ENCODE results near the gene DEXI.
A peak's percentile ranks its signal among the peaks of the same experiment; 100 is the strongest.
"Not testable (repeated sequence)": the region's sequence is repeated elsewhere in the genome, so short reads cannot be mapped to it uniquely, and the experiment has no call there.

The DEXI gene

DNA sequence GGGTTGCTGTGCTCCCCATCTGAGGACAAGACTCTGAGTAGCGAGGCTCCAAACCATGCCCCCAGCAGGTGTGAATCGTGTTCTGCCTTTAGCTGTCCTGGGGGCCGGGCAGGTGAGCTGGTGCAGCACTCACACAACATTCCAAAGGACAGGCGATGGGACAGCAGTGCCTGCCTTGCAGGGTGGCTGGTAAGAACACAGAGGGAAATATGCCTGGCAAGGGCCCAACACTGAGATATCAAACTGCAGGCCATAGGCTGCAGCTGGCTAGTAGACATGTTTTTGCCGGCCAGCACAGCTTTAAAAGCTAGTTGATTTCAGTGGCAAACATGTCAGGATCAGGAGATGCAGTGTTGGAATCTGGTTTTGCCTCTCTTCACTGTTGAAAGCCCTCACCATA lies 25.7 kb upstream of the DEXI start:
- DNase-seq, result no peak

DNA sequence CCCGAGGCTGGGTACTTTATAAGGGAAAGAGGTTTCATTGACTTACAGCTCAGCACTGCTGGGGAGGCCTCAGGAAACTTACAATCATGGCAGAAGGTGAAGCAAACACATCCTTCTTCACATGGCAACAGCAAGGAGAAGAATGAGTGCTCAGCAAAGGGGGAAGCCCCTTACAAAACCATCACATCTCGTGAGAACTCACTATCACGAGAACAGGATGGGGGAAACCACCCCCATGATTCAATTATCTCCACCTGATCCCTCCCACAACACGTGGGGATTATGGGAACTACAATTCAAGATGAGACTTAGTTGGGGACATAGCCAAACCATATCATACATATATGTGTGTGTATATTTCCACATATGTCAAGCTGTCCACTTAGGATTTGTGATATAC lies 24.3 kb upstream of the DEXI start:
- not testable (repeated sequence) for DNase-seq

DNA sequence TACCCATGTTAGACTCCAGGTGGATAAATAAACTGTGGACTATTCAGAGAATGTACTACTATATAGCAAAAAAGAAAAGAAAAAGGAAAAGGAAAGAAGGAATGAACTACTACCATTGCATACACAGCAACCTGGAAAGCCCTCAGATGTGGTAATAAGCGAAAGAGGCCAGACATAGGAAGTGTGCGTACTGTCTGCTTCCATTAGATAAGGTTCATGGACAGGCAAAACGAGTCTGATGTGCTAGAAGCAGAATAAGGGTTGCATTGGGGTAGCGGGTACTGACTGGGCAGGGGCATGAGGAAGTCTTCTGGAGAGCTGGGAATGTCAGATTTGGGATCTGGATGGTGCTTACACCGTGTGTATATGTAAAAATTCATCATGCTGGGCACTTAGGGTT lies 23.9 kb upstream of the DEXI start:
- no peak for DNase-seq

DNA sequence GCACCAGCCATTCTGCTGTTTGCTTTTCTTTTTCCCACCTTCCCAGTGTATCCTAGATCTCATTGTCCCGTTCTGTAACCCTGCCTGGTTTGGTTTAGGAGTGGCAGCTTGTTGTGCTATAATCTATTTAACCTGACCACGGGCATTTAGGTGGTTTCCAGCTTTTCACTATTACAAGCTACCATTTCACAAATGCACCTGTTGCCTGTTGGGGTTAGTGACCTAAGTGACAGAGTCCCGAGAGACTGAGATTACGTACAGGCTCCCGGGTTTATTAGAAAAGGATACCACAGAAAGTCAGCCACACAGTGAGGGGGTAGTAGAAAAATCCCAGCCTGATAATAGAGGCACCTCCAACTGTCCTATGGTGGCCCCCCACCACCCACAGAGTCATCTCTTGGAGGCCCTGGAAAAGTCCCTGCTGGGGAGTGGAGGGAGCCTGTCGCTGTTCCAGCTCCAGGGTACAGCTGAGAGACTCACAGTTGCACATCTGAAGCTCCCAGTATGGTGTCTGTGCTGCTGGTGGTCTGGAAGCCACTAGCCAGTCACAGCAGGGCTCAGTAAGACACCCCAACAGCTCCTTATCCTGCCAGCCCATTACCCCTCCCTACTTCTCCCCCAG lies 23.3 kb upstream of the DEXI start:
- DNase-seq, result no peak

DNA sequence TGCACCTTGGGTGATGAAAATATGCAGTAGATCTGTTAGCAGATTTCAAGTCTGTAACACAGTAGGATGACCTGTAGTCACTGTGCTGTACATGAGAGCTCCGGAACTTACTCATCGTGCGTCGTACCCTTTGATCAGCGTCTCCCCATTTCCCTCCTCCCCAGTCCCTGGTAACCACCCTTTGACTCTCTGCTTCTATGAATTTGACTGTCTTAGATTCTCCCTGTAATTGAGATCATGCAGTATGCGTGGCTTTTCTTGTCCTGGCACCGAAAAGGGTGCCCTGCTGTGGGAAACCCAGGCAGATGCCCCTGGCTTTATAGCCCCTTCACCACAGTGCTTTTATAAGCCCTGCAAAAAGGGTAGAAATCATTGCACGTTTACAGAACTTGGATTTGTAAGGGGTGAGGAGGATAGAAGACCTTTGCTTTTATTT lies 22.6 kb upstream of the DEXI start:
- no peak for DNase-seq

DNA sequence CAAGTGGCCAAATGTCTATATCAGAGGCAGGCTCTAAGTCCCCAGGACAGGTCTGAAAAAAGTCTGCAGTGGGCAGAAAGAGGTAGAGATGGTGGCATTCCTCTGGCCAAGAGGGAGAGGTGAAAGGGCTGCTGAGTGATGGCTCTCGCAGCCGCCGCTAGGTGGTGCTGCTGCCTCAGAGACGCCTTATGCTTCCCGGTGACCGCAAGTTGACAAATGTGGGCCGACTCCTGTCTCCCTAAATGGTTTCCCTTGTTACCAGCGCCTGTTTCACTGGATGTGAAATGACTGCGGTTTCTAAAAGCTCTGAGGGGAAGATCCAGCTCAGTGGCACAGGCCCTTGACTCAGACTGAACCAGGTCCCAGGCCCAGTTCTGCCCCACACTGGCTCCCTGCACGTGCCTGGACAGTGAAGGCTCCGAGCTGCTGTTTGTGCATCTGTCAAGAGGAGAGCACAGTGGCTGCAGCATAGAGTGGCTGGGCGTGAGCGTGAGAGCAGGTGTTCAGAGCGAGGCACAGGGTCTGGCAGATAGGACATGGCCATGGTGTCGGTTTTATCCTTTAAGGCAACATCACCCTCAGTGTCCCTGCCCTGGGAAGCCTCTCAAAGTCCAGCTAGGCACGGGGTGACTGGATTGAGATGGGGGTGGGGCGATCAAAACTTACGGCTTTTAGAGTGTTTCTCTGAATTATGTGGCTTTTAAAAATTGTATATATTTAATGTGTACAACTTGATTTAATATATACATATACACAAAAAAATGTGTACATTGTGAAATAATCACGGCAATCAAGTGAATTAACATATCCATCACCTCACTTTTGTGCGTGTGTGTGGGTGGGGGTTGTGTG lies 22.0 kb upstream of the DEXI start:
- DNase-seq, result peak; percentile 82

DNA sequence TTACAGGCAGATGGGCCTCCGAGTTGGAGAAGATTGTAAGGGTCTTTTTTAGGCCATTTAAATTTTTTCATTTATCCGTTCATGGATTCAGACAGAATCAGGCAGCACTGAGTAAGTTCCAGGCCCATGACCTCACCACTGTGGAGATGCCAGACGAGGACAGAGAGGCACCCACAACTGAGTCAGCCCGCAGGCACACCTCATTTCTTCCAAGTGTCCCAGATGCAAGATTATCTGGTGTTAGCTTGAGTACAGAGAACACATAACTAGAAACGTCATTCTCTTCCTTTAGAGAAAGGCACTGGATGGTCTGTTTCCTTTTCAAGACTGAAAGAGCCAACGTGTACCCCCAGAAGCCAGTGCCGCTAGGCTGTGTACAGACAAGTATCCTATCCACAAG lies 19.0 kb upstream of the DEXI start:
- DNase-seq, result no peak

DNA sequence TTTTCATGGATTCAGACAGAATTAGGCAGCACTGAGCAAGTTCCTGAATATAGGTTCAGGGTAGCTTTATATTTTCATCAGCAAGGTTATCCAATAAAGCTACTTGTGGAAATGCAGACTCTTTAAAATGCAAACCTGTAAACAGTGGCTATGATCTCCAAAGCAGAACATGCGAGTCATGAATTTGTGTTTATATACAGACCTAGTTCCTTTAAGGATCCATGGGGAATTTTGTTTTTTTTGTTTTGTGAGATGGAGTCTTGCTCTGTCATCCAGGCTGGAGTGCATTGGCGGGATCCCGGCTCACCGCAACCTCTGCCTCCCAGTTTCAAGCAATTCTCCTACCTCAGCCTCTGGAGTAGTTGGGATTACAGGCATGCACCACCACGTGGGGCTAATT lies 16.9 kb upstream of the DEXI start:
- no peak for DNase-seq

DNA sequence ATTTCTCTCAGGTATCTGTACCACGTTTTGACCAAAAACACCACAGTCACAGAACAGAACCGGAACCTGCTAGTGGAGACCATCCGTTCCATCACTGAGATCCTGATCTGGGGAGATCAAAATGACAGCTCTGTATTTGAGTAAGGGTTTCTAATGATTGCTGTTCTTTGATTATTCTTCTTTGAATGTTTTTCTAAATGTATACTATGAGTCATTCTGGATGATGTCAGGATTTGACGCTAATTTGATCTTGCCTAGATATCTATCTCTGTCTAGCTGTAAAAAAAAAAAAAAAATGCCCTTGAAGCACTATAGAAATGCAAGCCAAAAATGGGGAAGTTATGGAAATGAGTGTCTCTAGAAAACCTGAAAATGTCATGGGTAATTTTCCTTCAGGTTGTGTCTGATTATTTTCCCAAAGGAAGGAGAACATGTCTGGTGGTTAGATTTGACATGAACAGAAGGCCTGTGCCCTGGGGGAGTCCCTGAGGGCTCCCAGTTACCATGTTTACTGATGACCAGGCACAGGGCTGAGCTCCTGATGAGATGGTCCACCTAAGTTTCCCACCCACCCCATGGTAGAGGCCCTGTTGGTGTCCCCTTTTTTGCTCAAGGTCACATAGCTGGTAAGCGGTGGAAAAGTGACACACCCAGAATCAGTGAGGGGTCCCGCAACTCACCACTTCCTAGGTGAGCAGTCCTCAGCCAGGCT lies 15.7 kb upstream of the DEXI start:
- peak; percentile 41 for DNase-seq

DNA sequence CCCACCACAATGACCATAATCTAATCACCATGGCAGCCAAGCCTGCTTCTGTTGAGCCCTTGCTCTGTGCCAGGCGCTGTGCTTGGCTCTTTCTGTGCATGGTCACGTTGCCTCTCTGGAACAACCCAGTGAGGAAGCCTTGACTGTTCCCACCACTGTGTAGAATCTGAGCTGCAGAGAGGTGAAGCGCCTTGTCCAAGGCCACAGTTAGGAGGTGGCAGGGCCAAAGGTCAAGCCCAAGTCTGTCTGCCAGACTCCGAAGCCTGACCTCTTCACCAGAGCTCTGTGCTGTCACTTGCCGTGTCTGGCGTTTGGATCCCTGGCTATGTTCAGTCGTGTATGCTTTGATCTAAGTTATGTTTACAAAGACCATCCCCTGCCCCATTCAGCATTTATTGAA lies 12.6 kb upstream of the DEXI start:
- no peak for DNase-seq

DNA sequence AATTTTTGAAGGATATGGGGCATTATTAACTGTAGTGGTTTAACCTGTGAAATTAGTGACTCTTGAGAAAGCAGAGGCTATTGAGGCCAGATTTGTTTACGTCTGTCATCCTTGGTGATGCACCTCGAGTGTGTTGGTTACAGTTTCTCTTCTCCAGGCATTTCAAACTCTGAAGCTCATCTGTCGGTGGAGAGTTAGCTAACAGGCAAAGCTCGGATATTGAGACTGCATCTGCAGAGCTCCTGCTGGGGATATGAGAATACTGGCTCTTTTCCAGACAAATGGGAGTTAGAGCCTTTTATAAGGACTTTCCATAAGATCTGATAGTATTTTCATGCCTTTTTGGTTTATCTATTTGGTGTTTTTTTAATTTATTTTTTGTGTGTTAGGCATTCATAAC lies 8.8 kb upstream of the DEXI start:
- no peak for DNase-seq

DNA sequence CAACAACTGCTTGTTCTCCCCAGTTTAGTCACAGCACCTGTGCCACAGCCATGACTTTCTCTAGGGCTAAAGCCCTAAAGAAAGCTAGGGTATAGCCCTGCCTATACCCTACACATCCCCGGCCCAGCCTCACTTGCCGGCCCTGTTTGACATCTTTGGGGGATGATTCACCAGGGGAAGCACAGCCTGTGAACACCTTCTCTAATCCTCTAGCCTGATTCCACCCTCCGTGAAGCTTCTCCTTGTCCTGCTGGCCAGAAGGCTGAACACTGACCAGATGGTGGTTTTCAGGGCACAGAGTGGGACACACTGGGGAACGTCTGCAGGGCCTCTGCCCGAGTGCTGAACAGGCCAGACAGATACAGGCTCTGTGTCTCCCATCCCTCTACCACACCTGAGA lies 8.1 kb upstream of the DEXI start:
- DNase-seq, result no peak

DNA sequence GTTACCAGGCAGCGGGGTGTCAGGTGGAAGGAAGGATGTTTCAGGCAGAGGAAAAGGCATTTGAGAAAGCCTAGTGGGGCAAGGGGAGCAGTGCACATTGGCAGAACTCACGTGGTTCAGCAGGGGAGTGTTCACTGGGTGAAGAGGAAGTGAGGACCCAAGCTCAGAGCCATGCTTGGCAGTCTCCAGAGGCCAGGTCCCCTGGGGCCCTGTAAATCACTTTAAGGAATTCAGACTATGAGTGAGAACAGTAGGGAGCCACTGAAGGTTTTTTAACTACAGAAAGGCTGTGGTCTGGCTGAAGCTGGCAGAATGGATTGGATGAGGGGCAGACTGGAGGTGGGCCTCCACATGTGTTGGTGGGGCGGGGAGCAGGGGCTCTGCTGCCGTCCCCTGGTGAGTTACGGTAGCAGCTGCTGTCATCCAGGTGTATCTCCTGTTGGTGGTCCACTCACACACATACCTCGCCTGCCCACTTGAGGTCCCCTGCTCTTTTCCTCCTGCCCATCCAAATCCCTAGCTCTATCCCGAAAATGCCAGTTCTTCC lies 7.2 kb upstream of the DEXI start:
- DNase-seq, result no peak

DNA sequence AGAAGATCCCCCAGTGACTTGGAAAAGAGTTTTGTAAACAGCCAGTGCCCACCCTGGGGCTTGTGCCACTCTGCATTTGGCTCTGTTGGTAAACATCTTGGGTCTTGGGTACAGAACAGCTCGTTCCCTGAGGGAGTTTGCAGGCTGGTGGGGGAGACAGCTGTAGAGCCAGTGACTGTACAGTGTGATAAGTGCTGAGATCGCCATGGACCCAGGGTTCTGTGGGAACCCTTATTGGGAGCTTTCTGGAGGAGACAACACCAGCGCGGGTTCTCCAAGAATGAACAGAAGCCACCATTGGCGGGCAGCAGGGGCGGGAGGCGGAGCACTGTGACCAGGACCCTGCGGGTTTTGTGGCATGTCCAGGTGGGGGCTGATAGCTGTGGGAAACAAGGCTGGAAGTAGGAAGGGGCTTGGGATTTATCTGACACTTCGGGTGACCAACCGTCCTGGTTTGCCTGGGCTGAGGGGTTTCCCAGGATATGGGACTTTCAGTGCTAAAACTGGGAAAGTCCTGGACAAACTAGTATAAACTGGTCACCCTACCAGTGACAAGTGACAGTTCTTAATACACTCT lies 5.0 kb upstream of the DEXI start:
- DNase-seq, result no peak

DNA sequence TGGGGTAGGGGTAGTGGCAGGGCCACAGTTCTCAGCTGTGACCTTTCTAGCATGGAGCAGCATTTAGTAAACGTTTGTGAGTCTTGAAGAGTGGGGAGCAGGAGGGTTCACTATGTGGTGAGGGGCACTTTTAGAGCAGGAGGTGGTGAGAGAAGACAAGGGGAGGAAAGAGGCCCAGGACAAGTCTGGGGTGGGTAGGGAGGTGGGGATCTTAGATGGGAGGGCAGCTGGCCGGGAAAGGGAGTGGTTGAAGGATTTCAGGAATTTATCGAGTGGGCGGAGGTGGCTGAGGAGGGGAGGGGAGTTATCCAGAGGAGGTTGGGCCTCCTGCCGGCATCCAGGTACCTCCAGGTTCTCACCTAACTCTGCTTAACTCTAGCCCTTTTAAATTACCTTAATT lies 4.0 kb upstream of the DEXI start:
- DNase-seq, result no peak

DNA sequence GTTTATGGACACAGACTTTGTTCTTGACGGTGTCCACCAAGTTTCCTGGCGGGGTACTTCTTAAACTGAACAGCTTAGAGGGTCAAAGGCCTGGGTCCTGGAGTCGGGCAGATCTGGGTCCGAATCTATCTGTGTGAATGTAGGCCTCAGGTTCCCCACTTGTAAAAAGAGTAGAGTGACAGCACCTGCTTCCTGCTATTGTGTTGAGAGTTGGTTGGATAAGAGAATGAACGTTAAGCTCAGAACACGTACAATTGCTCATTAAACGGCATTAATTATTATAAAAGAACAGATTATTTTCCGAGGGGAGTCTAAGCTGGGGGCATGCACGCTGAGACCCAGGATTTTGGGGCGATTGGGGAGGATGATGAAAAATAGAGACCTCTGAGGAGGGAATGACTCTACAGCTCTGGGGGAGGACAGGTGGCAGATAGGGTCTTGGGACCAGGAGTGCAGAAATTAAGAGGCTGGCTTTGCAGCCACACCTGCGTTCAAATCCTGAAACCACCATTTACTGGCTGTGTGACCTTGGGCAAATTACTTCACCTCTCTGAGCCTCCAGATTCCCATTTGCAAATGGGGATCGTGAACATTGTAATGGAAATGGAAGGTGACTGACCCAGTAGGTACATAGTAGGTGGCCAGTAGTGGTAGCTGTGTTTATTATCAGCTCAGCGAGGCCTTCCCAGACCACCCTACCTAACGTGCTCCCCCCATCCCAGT lies 3.0 kb upstream of the DEXI start:
- DNase-seq, result peak; percentile 49

DNA sequence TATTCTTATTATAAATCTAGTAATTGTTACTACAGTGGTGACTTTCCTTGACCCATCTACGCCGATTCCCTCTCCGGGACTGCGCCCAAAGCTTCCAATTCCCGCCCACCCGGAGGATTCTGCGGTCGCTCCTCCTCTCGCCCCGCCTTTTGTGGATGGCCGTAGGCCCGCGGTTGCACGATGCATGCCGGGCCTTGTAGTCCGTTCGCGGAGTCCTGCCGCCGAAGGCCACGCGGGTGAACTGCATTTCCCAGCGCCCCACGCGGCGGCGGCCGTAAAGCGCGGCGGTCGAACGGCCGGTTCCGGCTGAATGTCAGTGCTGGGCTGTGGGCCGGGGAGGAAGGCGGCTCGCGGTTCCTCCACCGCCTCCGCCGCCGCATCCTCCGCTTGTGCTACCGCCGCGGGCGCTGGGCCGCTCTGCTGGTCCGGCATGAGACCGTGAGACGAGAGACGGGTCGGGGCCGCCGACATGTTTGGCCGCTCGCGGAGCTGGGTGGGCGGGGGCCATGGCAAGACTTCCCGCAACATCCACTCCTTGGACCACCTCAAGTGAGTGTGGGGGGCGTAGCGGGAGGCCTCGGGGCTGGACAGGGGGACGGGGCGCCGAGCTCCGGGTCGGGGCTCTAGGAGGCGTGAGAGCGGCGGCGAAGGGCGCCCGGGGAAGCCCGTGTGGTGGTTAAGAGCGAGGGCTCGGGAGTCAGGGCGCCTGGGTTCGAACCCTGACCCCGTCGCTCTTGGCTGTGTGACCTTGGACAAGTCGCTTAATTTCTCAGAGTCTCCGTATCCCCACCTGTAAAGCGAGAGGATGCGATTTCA lies 2.2 kb upstream of the DEXI start, which contains the start of gene CLEC16A:
CLEC16A (plus strand) TSS at position 316 of the 816 bp plus-strand sequence; CDS start at position 470, 154 bp downstream.
- DNase-seq, result peak; percentile 97

DNA sequence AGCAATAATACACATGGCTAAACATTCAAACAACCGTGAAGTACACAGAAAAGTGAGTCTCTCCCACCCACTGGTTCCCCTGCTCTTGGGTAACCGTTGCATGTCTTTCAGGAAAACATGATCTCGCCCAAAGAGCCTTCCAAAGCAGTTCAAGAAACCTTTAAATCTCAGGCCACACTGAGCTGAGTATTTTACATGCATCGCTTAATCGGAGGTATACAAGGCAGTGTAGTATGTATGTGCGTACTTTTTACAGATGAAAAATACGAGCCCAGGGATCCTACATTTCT lies 741 bp upstream of the DEXI start:
- no peak for DNase-seq

DNA sequence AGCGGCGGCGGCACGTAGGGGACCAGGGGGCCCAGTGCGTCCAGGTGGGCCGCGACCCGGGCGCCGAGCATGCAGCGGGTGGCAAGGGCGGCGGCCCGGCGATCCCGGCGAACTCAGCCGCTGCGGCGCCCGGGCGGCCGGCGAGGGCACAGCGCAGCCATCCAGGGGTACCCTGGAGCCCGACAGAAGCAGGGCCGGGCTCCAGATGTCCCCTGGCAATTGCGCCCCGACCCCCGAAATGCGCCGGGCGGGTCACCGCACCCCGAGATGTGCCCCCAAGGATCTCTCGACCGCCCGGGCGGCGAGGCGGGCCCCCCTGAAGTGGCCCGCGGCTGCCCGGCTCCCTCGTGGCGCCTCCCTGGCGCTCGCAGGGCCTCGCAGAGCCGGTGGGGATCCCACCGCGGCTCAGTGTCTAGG lies 325 bp downstream of the DEXI start:
- peak; percentile 28 for DNase-seq

DNA sequence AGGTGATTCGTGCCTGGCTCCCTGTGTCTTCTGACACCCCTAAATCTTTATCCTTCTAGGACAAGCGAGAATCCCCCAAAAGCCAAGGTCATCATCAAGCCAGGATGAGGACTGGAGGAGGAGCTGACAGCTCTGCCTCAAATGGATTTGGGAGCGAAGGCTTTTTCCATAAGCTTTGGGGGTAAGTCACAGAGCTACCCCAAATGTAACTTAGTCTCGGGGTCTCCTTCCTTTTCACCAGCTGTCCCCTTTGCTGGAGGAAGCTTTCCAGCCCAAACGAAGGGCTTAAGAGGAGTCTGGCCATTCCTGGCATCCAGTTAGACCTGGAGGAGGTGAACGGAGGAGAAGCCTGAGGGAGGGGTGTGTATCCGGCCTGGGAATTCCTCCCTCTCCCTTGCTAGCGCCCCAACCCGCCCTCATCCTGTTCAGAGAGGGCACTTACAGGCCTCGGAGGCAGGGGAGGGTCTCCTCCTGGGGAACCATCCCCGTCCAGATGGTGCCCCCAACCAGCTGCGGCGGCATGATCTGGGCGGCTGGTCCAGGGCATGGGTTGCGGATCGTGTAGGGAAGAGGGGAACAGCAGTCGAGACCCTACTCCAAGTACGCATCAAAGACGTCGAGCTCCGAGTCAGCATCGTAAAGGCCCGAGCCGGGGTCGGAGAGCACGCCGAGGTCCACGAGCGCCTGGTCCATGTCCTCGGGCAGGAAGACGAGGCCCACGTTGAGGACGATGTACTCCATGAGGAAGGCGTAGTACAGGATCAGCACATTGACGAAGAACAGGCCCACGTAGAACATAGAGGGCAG lies 938 bp downstream of the DEXI start:
- DNase-seq, result peak; percentile 42

Measured in DMS53 (cell line).